ENCODE measurements around the gene C12orf57. TPM values are rescaled to one million over a fixed set of nuclear protein-coding genes. Genes with fewer than 3 reads are reported as not detected.

C12orf57 gene
- total and polyA plus RNA-seq, 9 of the 15 experiments (the other 6 are each of a cell fraction or from before 2014, with no cell fraction given): 26.7 to 191 (median 107) TPM

DNA sequence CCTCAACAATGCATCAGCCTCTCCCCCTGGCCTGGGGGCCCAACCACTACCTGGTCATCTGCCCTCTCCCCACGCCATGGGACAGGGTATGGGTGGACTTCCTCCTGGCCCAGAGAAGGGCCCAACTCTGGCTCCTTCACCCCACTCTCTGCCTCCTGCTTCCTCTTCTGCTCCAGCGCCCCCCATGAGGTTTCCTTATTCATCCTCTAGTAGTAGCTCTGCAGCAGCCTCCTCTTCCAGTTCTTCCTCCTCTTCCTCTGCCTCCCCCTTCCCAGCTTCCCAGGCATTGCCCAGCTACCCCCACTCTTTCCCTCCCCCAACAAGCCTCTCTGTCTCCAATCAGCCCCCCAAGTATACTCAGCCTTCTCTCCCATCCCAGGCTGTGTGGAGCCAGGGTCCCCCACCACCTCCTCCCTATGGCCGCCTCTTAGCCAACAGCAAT is 7.6 kb upstream of the C12orf57 start:
- in situ Hi-C loops (cut with MboI): no loop called here
- Histone ChIP-seq H3K9me1 (ENCODE audit: control insufficient read depth, insufficient read depth, low read length) (no peaks in the 10 kb centered on the region), H3K79me2 (ENCODE audit: control insufficient read depth, insufficient read depth, low read length) (peaks cover 22% of the 10 kb centered on the region), H3K9me3 (replicated peaks; ENCODE audit: control insufficient read depth, insufficient read depth, low read depth, low read length) (no peaks in the 10 kb centered on the region), H2AFZ (ENCODE audit: low read depth, low read length) (no peak overlapping the region), H3K9ac (ENCODE audit: insufficient read depth in 1 of 2, low read depth in 2 of 2, low read length in 2 of 2) (peak overlapping the region in 1 of 2 experiments; percentile 68; a peak in 1 of 4 replicates), H3K4me2 (ENCODE audit: insufficient read depth, low read length) (no peak overlapping the region), H3K4me1 (replicated peaks in 1 of 2; ENCODE audit: control insufficient read depth in 2 of 2, insufficient read depth in 2 of 2, low read length in 2 of 2) (peaks cover 18 to 43% of the 10 kb centered on the region in 2 experiments; a peak in 4 of 5 replicates), H3K27me3 (ENCODE audit: control insufficient read depth in 2 of 2, insufficient read depth in 2 of 2, low read length in 2 of 2) (no peaks in the 10 kb centered on the region), H4K20me1 (replicated peaks; ENCODE audit: control insufficient read depth, insufficient read depth, low read length) (no peaks in the 10 kb centered on the region), H3K36me3 (ENCODE audit: control insufficient read depth, insufficient read depth, low read length) (peaks cover 72% of the 10 kb centered on the region; the same call in 2 of the 3 replicates), H3K27ac (ENCODE audit: extremely low read depth, low read depth, low read length) (no peak overlapping the region), H3K4me3 (no peak overlapping the region)
- no CpG with 5 or more reads among the region's 3 CpGs for WGBS (ENCODE audit: insufficient coverage, low coverage, missing lambda C conversion rate)
- intact Hi-C loops (cut with micrococcal nuclease): no loop called here
- BruUV-seq (replicated peaks): no TSS peak
- DNase-seq (ENCODE audit: extremely low read depth in 1 of 4, low spot score in 3 of 4): no peak
- no peak for ATAC-seq
- POLR2A ChIA-PET: interaction anchor here (0.9 to 2.8 kb wide), 3 partner anchors 11 to 83 kb away, joined by 3 to 18 read pairs (median 3); no protein-coding TSS in a partner anchor
- TF ChIP-seq BRCA1 (IDR thresholded peaks at IDR 0.05) (no peak), BRCA1 (CRISPR knock-in tag; IDR thresholded peaks at IDR 0.05) (no peak), ZNF780A (CRISPR knock-in tag; IDR thresholded peaks at IDR 0.05) (no peak), NCOA4 (IDR thresholded peaks at IDR 0.05; ENCODE audit: partially characterized antibody) (no peak), NCOA2 (IDR thresholded peaks at IDR 0.05; ENCODE audit: partially characterized antibody in 2 of 2) (no peak), RBM39 (optimal IDR thresholded peaks at IDR 0.05; ENCODE audit: low read depth, low read length) (no peak), ZBED1 (IDR thresholded peaks at IDR 0.05) (no peak)
- TF ChIP-seq, protein P1, sequence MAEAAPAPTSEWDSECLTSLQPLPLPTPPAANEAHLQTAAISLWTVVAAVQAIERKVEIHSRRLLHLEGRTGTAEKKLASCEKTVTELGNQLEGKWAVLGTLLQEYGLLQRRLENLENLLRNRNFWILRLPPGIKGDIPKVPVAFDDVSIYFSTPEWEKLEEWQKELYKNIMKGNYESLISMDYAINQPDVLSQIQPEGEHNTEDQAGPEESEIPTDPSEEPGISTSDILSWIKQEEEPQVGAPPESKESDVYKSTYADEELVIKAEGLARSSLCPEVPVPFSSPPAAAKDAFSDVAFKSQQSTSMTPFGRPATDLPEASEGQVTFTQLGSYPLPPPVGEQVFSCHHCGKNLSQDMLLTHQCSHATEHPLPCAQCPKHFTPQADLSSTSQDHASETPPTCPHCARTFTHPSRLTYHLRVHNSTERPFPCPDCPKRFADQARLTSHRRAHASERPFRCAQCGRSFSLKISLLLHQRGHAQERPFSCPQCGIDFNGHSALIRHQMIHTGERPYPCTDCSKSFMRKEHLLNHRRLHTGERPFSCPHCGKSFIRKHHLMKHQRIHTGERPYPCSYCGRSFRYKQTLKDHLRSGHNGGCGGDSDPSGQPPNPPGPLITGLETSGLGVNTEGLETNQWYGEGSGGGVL (CRISPR knock-in tag; IDR thresholded peaks at IDR 0.05): no peak
- TF ChIP-seq, protein P2, sequence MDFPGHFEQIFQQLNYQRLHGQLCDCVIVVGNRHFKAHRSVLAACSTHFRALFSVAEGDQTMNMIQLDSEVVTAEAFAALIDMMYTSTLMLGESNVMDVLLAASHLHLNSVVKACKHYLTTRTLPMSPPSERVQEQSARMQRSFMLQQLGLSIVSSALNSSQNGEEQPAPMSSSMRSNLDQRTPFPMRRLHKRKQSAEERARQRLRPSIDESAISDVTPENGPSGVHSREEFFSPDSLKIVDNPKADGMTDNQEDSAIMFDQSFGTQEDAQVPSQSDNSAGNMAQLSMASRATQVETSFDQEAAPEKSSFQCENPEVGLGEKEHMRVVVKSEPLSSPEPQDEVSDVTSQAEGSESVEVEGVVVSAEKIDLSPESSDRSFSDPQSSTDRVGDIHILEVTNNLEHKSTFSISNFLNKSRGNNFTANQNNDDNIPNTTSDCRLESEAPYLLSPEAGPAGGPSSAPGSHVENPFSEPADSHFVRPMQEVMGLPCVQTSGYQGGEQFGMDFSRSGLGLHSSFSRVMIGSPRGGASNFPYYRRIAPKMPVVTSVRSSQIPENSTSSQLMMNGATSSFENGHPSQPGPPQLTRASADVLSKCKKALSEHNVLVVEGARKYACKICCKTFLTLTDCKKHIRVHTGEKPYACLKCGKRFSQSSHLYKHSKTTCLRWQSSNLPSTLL (IDR thresholded peaks at IDR 0.05): no peak
- CTCF ChIA-PET (ENCODE audit: low intra/inter-chr PET ratio): no interaction called here
- no peak for FAIRE-seq
